Tibial artery (tissue), 4 donors: Measurements from ENCODE around the gene FOXF1.

Experiments
- DNase-seq, 2 donors: peaks; one replicate each; pipeline ENCODE4 v3.0.0-alpha.2; 2019
- H3K27ac ChIP-seq, 2 donors: fragments of 200-600 bp; sonication (generic) in 1 of 2; 1 replicate in 1 of 2; 2 replicates in 1 of 2; pipeline ENCODE4 v1.5.1; 2018 to 2019; ENCODE audit warnings: mild to moderate bottlenecking in 1 of 2
- H3K27me3 ChIP-seq, 2 donors: fragments of 200-600 bp; sonication (generic) in 1 of 2; one replicate each; pipeline versions ENCODE4 v1.5.1 to v1.6.0; 2016 to 2019
- H3K36me3 ChIP-seq, 3 donors: fragments of 200-600 bp; sonication (generic) in 2 of 3; one replicate each; pipeline ENCODE4 v1.5.1; 2016 to 2019; ENCODE audit warnings: mild to moderate bottlenecking in 2 of 3
- H3K4me1 ChIP-seq, 4 donors: fragments of 200-600 bp; sonication (generic) in 2 of 4; 1 replicate in 3 of 4; 2 replicates in 1 of 4; pipeline ENCODE4 v1.5.1; 2016 to 2019
- H3K4me3 ChIP-seq, 2 donors: fragments of 200-600 bp; sonication (generic) in 1 of 2; 1 replicate in 1 of 2; 2 replicates in 1 of 2; pipeline ENCODE4 v1.5.1; 2018 to 2019; ENCODE audit warnings: mild to moderate bottlenecking in 2 of 2
- H3K9me3 ChIP-seq, 3 donors: fragments of 200-600 bp; sonication (generic) in 1 of 3; one replicate each; pipeline ENCODE4 v1.5.1; 2016 to 2019
- CTCF ChIP-seq, 2 experiments: fragments of 200-600 bp in 1 of 2; fragments of 450-650 bp in 1 of 2; IDR thresholded peaks; one replicate each; pipeline ENCODE4 v1.5.1; 2017 to 2019; ENCODE audit warnings: antibody characterized with exemption in 2 of 2, mild to moderate bottlenecking in 1 of 2, moderate library complexity in 1 of 2
- intact Hi-C: fragments of 100-400 bp; cut with DNase I; formaldehyde crosslinking; loops from one replicate; pipeline ENCODE4 v1.15.0; 2023; ENCODE audit warnings: low total_unique reads

FOXF1 gene

GRCh38 chr16:86502856-86503748 lies 7.2 kb upstream of the FOXF1 start:
- Histone ChIP-seq H3K9me3 (no peaks in the 10 kb centered on the region), H3K27ac (no peak overlapping the region), H3K4me3 (no peak overlapping the region), H3K4me1 (peaks cover 0 to 41% (median 29%) of the 10 kb centered on the region in 4 donors), H3K27me3 (peaks cover 34 to 99% of the 10 kb centered on the region in 2 donors), H3K36me3 (no peaks in the 10 kb centered on the region)
- no peak for TF ChIP-seq CTCF (IDR thresholded peaks at IDR 0.05)
- intact Hi-C loops = loop anchor here (10.0 kb wide), 1 partner anchor 1808 kb away; the partner anchor contains the start of gene USP10
- DNase-seq = no peak

GRCh38 chr16:86503830-86504229 lies 6.5 kb upstream of the FOXF1 start:
- no peak overlapping the region for H3K4me3 ChIP-seq
- DNase-seq = no peak
- H3K27me3 ChIP-seq = peaks cover 31 to 99% of the 10 kb centered on the region in 2 donors
- no peaks in the 10 kb centered on the region for H3K36me3 ChIP-seq
- H3K27ac ChIP-seq = no peak overlapping the region
- intact Hi-C loops = loop anchor here (10.0 kb wide), 1 partner anchor 1809 kb away; the partner anchor contains the start of gene USP10
- no peaks in the 10 kb centered on the region for H3K9me3 ChIP-seq
- H3K4me1 ChIP-seq = peaks cover 0 to 41% (median 29%) of the 10 kb centered on the region in 4 donors
- TF ChIP-seq CTCF (IDR thresholded peaks at IDR 0.05) = no peak

GRCh38 chr16:86504315-86505184 lies 5.8 kb upstream of the FOXF1 start:
- Histone ChIP-seq H3K36me3 (no peaks in the 10 kb centered on the region), H3K4me1 (peaks cover 0 to 38% (median 29%) of the 10 kb centered on the region in 4 donors), H3K27me3 (peaks cover 28 to 97% of the 10 kb centered on the region in 2 donors), H3K4me3 (no peak overlapping the region), H3K27ac (no peak overlapping the region), H3K9me3 (no peaks in the 10 kb centered on the region)
- intact Hi-C loops = loop anchor here (10.0 kb wide), 1 partner anchor 1810 kb away; the partner anchor contains the start of gene USP10
- no peak for TF ChIP-seq CTCF (IDR thresholded peaks at IDR 0.05)
- DNase-seq = no peak

DNA sequence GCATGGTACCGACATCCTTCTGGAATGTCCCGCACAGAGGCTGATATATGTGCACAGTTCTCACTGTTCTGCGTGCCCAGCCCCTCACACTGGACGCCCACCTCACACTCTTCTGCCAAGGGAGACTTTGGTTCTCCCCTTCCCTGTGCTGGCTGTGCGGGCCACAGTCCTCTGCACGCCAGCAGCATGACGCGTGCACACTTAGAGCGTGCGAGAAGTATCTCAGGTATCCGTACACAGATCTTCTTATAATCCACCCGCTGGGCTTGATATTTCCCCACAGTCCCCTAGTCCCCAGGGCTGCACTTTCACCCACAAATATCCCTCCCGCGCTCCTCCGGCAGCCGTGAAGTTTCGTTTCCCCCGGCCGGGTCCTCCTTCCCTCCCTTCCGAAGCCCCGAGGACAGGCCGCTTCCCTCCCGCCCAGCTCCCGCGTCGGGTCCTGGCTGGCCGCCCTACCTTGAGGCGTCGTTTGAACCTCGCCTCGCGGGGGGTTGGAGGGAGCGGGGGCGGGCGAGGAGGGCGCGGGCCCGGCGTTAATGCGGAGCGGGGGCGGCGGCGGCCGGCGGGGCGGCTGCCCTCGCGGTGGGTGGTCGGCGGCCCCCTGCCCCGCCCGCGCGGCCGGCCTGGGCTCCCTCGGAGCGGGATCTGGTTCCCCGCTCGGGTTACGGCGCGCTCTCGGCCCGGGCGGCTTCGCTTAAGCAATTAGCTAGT lies 5.0 kb upstream of the FOXF1 start:
- DNase-seq = no peak
- H3K27me3 ChIP-seq = peaks cover 24 to 94% of the 10 kb centered on the region in 2 donors
- peaks cover 0 to 45% (median 35%) of the 10 kb centered on the region in 4 donors for H3K4me1 ChIP-seq
- H3K4me3 ChIP-seq = peak overlapping the region in 1 of 2 donors; percentile 15
- H3K9me3 ChIP-seq = no peaks in the 10 kb centered on the region
- H3K36me3 ChIP-seq = no peaks in the 10 kb centered on the region
- no peak for TF ChIP-seq CTCF (IDR thresholded peaks at IDR 0.05)
- no peak overlapping the region for H3K27ac ChIP-seq
- intact Hi-C loops = loop anchor here (10.0 kb wide), 1 partner anchor 1811 kb away; the partner anchor contains the start of gene USP10
